Endodermal cell (in vitro differentiated cells): ENCODE data around the gene NOXA1. TPM values are rescaled to one million over a fixed set of nuclear protein-coding genes. Genes with fewer than 3 reads are reported as not detected.

Experiments used
- DNase-seq: peaks from one replicate; pipeline ENCODE4 v3.0.0-alpha.2; 2017
- H3K27ac ChIP-seq: 2 replicates; pipeline ENCODE4 v1.5.1; 2013; ENCODE audit warnings: mild to moderate bottlenecking, low read depth, low read length, moderate library complexity
- H3K27me3 ChIP-seq: 2 replicates; pipeline ENCODE4 v1.6.1; 2013; ENCODE audit warnings: mild to moderate bottlenecking, low read length, moderate library complexity; ENCODE audit not compliant: insufficient read depth, control insufficient read depth, poor library complexity, severe bottlenecking
- H3K36me3 ChIP-seq: 2 replicates; pipeline ENCODE4 v1.7.0; 2013; ENCODE audit warnings: mild to moderate bottlenecking, low read length, moderate library complexity; ENCODE audit not compliant: control insufficient read depth, insufficient read depth
- H3K4me1 ChIP-seq: one replicate; pipeline ENCODE4 v1.7.0; 2013; ENCODE audit warnings: low read length; ENCODE audit not compliant: control insufficient read depth, insufficient read depth
- H3K4me3 ChIP-seq: 2 replicates; pipeline ENCODE4 v1.5.1; 2013; ENCODE audit warnings: mild to moderate bottlenecking, low read length, moderate library complexity
- H3K9ac ChIP-seq: 2 replicates; pipeline ENCODE4 v1.6.1; 2013; ENCODE audit warnings: mild to moderate bottlenecking, low read length, moderate library complexity; ENCODE audit not compliant: poor library complexity, severe bottlenecking; ENCODE audit errors: extremely low read depth
- H3K9me3 ChIP-seq: 2 replicates; pipeline ENCODE4 v1.6.1; 2013; ENCODE audit warnings: mild to moderate bottlenecking, low read length, moderate library complexity; ENCODE audit not compliant: control insufficient read depth
- H3K27ac Mint-ChIP-seq: 2 replicates; pipeline ENCODE4 v1.8.0; 2020; ENCODE audit warnings: mixed read lengths
- H3K27me3 Mint-ChIP-seq: 2 replicates; pipeline ENCODE4 v1.8.0; 2021; ENCODE audit warnings: mild to moderate bottlenecking, mixed read lengths; ENCODE audit not compliant: insufficient read depth
- H3K36me3 Mint-ChIP-seq: 2 replicates; pipeline ENCODE4 v1.8.0; 2020; ENCODE audit warnings: low read depth, mixed read lengths
- H3K4me1 Mint-ChIP-seq: 2 replicates; pipeline ENCODE4 v1.8.0; 2020; ENCODE audit warnings: mixed read lengths
- H3K4me3 Mint-ChIP-seq: 2 replicates; pipeline ENCODE4 v1.8.0; 2020; ENCODE audit warnings: mild to moderate bottlenecking, moderate library complexity, mixed read lengths
- H3K9me3 Mint-ChIP-seq: 2 replicates; pipeline ENCODE4 v1.8.0; 2020; ENCODE audit warnings: mild to moderate bottlenecking, mixed read lengths
- WGBS, 2 experiments: methylation state at CpG; one replicate each; pipeline versions ENCODE4 v1.1.5 to v1.1.7; 2013; ENCODE audit warnings: missing lambda C conversion rate in 2 of 2, mixed read lengths in 1 of 2; ENCODE audit not compliant: insufficient coverage in 1 of 2, insufficient read length in 1 of 2; 5-methylcytosine and 5-hydroxymethylcytosine counted together
- total RNA-seq, 2 donors: library from RNA; stranded (reverse); fragmentation: NEBNext Ultra II Directional in 1 of 2; extraction: Animal tissue kit (Norgen Biotek cat#: 25700) in 1 of 2; gene quantifications; 2 replicates in 1 of 2; 3 replicates in 1 of 2; pipeline ENCODE4 v1.2.1, GENCODE V29; 2021
- TF ChIP-seq, protein P1 (sequence below): fragments of 200-600 bp; sonication (generic); conservative IDR thresholded peaks from 2 replicates; pipeline ENCODE4 v1.5.0; 2021; ENCODE audit warnings: antibody characterized with exemption, mild to moderate bottlenecking

NOXA1 gene
- total RNA-seq, 2 donors from 2014 or later = 5.0 to 5.9 TPM

DNA sequence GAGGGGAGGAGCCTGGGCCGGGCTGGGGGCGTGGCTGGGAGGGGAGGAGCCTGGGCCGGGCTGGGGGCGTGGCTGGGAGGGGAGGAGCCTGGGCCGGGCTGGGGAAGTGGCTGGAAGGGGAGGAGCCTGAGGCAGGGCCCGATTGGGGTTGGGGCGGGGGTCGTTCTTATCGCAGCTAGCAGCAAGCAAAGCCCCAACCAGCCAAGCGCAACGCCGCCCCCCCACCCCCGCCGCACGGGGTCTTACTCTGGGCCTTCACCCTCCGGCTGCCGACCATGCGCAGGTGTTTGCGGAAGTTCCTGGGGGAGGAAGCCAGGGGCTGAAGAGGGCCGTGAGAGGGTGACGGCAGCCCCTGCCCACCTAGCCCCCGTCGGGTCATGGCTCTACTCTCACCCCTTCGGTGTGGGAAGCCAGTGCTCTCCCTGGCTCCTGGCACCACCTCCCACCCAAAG is 31.0 kb downstream of the NOXA1 start:
- H3K27me3 ChIP-seq = no peaks in the 10 kb centered on the region
- Mint-ChIP-seq H3K27me3 (no peaks in the 10 kb centered on the region), H3K36me3 (peaks cover 19% of the 10 kb centered on the region), H3K4me3 (peak overlapping the region; percentile 48), H3K27ac (peak overlapping the region; percentile 97), H3K4me1 (peaks cover 1% of the 10 kb centered on the region), H3K9me3 (no peaks in the 10 kb centered on the region)
- peak; percentile 90 for DNase-seq
- peaks cover 4% of the 10 kb centered on the region for H3K4me1 ChIP-seq
- peak overlapping the region; percentile 40 for H3K27ac ChIP-seq
- H3K4me3 ChIP-seq = no peak overlapping the region
- peak overlapping the region; percentile 20 for H3K9ac ChIP-seq
- peaks cover 19% of the 10 kb centered on the region for H3K36me3 ChIP-seq
- 37 to 41% methylated on average over 12 to 20 of the region's 24 CpGs for WGBS, 2 experiments
- H3K9me3 ChIP-seq = no peaks in the 10 kb centered on the region
- TF ChIP-seq, protein P1, sequence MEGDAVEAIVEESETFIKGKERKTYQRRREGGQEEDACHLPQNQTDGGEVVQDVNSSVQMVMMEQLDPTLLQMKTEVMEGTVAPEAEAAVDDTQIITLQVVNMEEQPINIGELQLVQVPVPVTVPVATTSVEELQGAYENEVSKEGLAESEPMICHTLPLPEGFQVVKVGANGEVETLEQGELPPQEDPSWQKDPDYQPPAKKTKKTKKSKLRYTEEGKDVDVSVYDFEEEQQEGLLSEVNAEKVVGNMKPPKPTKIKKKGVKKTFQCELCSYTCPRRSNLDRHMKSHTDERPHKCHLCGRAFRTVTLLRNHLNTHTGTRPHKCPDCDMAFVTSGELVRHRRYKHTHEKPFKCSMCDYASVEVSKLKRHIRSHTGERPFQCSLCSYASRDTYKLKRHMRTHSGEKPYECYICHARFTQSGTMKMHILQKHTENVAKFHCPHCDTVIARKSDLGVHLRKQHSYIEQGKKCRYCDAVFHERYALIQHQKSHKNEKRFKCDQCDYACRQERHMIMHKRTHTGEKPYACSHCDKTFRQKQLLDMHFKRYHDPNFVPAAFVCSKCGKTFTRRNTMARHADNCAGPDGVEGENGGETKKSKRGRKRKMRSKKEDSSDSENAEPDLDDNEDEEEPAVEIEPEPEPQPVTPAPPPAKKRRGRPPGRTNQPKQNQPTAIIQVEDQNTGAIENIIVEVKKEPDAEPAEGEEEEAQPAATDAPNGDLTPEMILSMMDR = no peak

DNA sequence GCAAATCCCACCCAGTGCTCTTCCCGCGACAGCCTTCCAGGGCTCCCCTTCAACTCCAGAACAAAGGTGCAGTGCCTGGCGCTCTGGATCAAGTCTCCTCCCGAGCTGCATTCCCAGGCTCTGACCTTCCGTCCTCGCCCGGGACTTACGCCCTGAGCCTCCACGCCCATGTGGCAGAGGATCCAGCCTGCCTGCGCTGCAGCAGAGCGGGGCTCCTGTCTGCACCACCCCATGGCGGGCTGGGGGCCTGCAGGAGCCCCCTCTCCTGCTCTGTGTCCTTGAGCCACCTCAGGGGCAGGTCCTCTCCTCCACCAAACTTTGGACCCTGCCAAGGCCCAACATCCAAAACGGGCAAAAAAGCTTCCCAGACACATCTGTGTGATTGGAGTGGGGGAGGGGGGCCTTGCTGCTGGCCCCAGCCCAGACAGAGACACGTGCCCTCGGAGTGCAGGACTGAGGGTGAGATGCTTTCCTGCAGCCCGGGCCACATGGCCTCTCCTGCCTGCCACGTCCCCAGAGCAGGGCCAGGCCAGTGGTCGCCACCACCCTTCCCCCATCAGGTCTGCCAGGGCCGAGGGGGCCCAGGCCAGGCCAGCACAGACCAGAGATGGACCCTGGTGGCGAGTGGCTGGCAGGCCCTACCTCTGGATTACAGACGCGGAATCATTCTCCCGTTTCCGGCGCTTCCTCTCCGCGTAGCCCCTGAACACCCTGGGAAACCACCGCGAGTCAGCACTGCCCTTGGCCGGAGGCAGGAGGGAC is 31.6 kb downstream of the NOXA1 start:
- H3K4me1 Mint-ChIP-seq = peaks cover 1% of the 10 kb centered on the region
- peak overlapping the region; percentile 97 for H3K27ac Mint-ChIP-seq
- H3K27ac ChIP-seq = peak overlapping the region; percentile 40
- no peaks in the 10 kb centered on the region for H3K9me3 ChIP-seq
- peaks cover 4% of the 10 kb centered on the region for H3K4me1 ChIP-seq
- H3K9me3 Mint-ChIP-seq = no peaks in the 10 kb centered on the region
- H3K4me3 Mint-ChIP-seq = peak overlapping the region; percentile 48
- no peak overlapping the region for H3K4me3 ChIP-seq
- no peak overlapping the region for H3K9ac ChIP-seq
- peaks cover 15% of the 10 kb centered on the region for H3K36me3 Mint-ChIP-seq
- peaks cover 2% of the 10 kb centered on the region for H3K27me3 Mint-ChIP-seq
- 86 to 92% methylated on average over 18 to 30 of the region's 30 CpGs for WGBS, 2 experiments
- DNase-seq = peak; percentile 84
- TF ChIP-seq, protein P1 = no peak
- H3K36me3 ChIP-seq = peaks cover 19% of the 10 kb centered on the region
- H3K27me3 ChIP-seq = no peaks in the 10 kb centered on the region

DNA sequence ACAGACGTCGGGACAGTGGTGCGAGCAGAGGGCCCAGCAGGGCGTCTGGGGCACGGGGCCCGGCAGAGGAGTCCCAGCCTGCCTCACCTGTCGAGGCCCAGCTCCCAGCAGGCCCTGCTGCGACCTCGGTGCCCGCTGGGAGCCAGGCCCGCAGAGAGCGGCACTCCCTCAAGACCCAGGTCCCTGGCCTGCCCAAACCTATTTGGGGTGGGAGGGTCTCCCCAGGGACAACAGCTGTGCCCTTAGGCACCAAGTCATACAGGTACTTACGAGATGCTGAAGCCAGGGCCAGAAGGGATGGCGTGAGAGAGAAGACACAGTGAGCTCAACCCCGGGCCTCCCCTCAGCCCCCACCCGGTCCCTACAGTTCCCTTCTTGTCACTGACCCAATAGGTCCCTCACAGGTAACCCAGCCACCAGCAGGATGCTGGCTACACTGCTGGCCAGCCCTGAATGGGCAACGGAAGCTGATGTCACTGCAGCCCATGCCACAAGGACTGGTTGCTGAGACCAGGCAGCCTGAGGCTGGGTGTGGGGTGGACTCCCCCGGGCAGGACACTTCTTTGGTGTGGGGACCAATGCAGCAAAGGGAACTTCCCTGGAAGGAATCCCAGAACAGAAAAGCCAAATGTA is 32.3 kb downstream of the NOXA1 start:
- Histone ChIP-seq H3K36me3 (peaks cover 19% of the 10 kb centered on the region), H3K4me1 (peaks cover 4% of the 10 kb centered on the region), H3K27ac (no peak overlapping the region), H3K9me3 (no peaks in the 10 kb centered on the region), H3K4me3 (no peak overlapping the region), H3K9ac (no peak overlapping the region), H3K27me3 (no peaks in the 10 kb centered on the region)
- Mint-ChIP-seq H3K27ac (no peak overlapping the region), H3K9me3 (no peaks in the 10 kb centered on the region), H3K36me3 (peaks cover 14% of the 10 kb centered on the region), H3K4me1 (peaks cover 1% of the 10 kb centered on the region), H3K27me3 (peaks cover 6% of the 10 kb centered on the region), H3K4me3 (no peak overlapping the region)
- TF ChIP-seq, protein P1 = no peak
- no peak for DNase-seq
- WGBS, 2 experiments = 91 to 98% methylated on average over 13 to 18 of the region's 18 CpGs
